Measurements from ENCODE around the gene YY2. TPM values are rescaled to one million over a fixed set of nuclear protein-coding genes. Genes with fewer than 3 reads are reported as not detected.

The YY2 gene
- under 1 TPM in 3 of 4 donors, not detected in 1; 0.16 to 0.92 (median 0.75) TPM for total RNA-seq

GRCh38 chrX:21855937-21856415, at the start of gene YY2:
YY2 (plus strand) TSS chrX:21855987; CDS start chrX:21856485, 498 bp downstream.
- in situ Hi-C loops (cut with MboI; ENCODE audit: low sequenced_read_pairs in 4 of 4), result no loop called here
- no peak for ATAC-seq

GRCh38 chrX:21806691-21807090, 49.1 kb upstream of the YY2 start:
- Histone ChIP-seq H3K27ac (no peak overlapping the region), H3K27me3 (no peaks in the 10 kb centered on the region), H3K4me1 (no peaks in the 10 kb centered on the region), H3K36me3 (no peaks in the 10 kb centered on the region), H3K4me3 (no peak overlapping the region), H3K9me3 (no peaks in the 10 kb centered on the region)
- ATAC-seq (no peak), DNase-seq (no peak)
- in situ Hi-C loops (cut with MboI; ENCODE audit: low sequenced_read_pairs in 4 of 4) (no loop called here), intact Hi-C loops (cut with DNase I; ENCODE audit: low total_unique reads) (no loop called here)
- TF ChIP-seq CTCF (IDR thresholded peaks at IDR 0.05 in 4 of 5, conservative IDR thresholded peaks at IDR 0.05 in 1 of 5) (no peak), POLR2A (IDR thresholded peaks at IDR 0.05) (no peak)

More at GRCh38 chrX:21855937-21856415, at the start of gene YY2:
- no peak within 1 kb of the TSS for H3K4me3 ChIP-seq
- no peaks in the 10 kb centered on the region for H3K4me1 ChIP-seq
- DNase-seq, result no peak
- H3K27ac ChIP-seq, result no peak within 1 kb of the TSS
- H3K36me3 ChIP-seq, result peaks cover 0 to 19% of the 10 kb centered on the region in 2 donors
- TF ChIP-seq CTCF (IDR thresholded peaks at IDR 0.05 in 4 of 5, conservative IDR thresholded peaks at IDR 0.05 in 1 of 5) (no peak), POLR2A (IDR thresholded peaks at IDR 0.05) (no peak)
- no peaks in the 10 kb centered on the region for H3K9me3 ChIP-seq
- intact Hi-C loops (cut with DNase I; ENCODE audit: low total_unique reads), result no loop called here
- no peaks in the 10 kb centered on the region for H3K27me3 ChIP-seq

- ATAC-seq (no peak), DNase-seq (no peak)
- in situ Hi-C loops (cut with MboI; ENCODE audit: low sequenced_read_pairs in 4 of 4) (no loop called here), intact Hi-C loops (cut with DNase I; ENCODE audit: low total_unique reads) (no loop called here)
- no peak for TF ChIP-seq CTCF (IDR thresholded peaks at IDR 0.05 in 4 of 5, conservative IDR thresholded peaks at IDR 0.05 in 1 of 5)
- TF ChIP-seq POLR2A (IDR thresholded peaks at IDR 0.05), result no peak
- no peaks in the 10 kb centered on the region for H3K4me1 ChIP-seq
- H3K4me3 ChIP-seq, result no peak overlapping the region
- H3K27ac ChIP-seq, result no peak overlapping the region
- no peaks in the 10 kb centered on the region for H3K27me3 ChIP-seq
- H3K36me3 ChIP-seq, result no peaks in the 10 kb centered on the region
- H3K9me3 ChIP-seq, result no peaks in the 10 kb centered on the region
These were observed 44.0 kb upstream of the YY2 start for GRCh38 chrX:21811832-21812231.

- no peak overlapping the region for H3K4me3 ChIP-seq
- TF ChIP-seq POLR2A (IDR thresholded peaks at IDR 0.05) (no peak), CTCF (IDR thresholded peaks at IDR 0.05 in 4 of 5, conservative IDR thresholded peaks at IDR 0.05 in 1 of 5) (no peak)
- H3K27me3 ChIP-seq, result no peaks in the 10 kb centered on the region
- H3K36me3 ChIP-seq, result no peaks in the 10 kb centered on the region
- intact Hi-C loops (cut with DNase I; ENCODE audit: low total_unique reads) (no loop called here), in situ Hi-C loops (cut with MboI; ENCODE audit: low sequenced_read_pairs in 4 of 4) (no loop called here)
- H3K9me3 ChIP-seq, result no peaks in the 10 kb centered on the region
- ATAC-seq, result no peak
- no peak for DNase-seq
- no peak overlapping the region for H3K27ac ChIP-seq
- no peaks in the 10 kb centered on the region for H3K4me1 ChIP-seq
These were observed 43.2 kb upstream of the YY2 start for GRCh38 chrX:21812628-21813027.

Data from gastrocnemius medialis (tissue), 4 donors.